Heart left ventricle (tissue), 13 donors: ENCODE measurements around the gene MRTFA.

Source experiments
- POLR2A ChIP-seq, 2 donors: fragments of 450-650 bp; IDR thresholded peaks; one replicate each; pipeline ENCODE4 v1.6.1; 2017; ENCODE audit warnings: antibody characterized with exemption in 2 of 2, mild to moderate bottlenecking in 2 of 2, moderate library complexity in 2 of 2
- TF ChIP-seq, protein P1 (sequence below), 12 donors: fragments of 200-600 bp; sonication (generic) in 4 of 12; IDR thresholded peaks; one replicate each; pipeline versions ENCODE4 v1.5.0 to v1.8.0; 2018 to 2022; ENCODE audit warnings: antibody characterized with exemption in 12 of 12, mild to moderate bottlenecking in 5 of 12
- donor health status: ischemic (EF 13 %, LVEDD 7.1; RV severe dilation, severe dysfunction).
- donor health status: DM: no; HTN: yes; CAD: no.
- donor health status: DM: no; HTN: no; CAD: no.
- donor health status: ischemic (EF 25% LVEDD 6.9; RV normal size, moderate dysfunction).
- donor health status: ischemic (EF 25% LVEDD 5.7; RV mildly dilated, moderate dysfunction).
- donor health status: ischemic (EF 35%, LVEDD 5.7; RV mildly dilated, moderate dysfunction).
- donor health status: nonischemic (EF 11% LVEDD 7.7; RV severe dilation, severe dysfunction).
- donor health status: DM: yes; HTN: yes; CAD: no.
- donor health status: PGD.
- donor health status: ischemic (EF 29% LVEDD 5.4; RV normal size, mild dysfunction).
- donor health status: nonischemic (EF 23%, LVEDD 6.1; RV moderate dilation, normal function).

GRCh38 chr22:40535642-40536041 lies 100.9 kb downstream of the MRTFA start:
- TF ChIP-seq, protein P1, sequence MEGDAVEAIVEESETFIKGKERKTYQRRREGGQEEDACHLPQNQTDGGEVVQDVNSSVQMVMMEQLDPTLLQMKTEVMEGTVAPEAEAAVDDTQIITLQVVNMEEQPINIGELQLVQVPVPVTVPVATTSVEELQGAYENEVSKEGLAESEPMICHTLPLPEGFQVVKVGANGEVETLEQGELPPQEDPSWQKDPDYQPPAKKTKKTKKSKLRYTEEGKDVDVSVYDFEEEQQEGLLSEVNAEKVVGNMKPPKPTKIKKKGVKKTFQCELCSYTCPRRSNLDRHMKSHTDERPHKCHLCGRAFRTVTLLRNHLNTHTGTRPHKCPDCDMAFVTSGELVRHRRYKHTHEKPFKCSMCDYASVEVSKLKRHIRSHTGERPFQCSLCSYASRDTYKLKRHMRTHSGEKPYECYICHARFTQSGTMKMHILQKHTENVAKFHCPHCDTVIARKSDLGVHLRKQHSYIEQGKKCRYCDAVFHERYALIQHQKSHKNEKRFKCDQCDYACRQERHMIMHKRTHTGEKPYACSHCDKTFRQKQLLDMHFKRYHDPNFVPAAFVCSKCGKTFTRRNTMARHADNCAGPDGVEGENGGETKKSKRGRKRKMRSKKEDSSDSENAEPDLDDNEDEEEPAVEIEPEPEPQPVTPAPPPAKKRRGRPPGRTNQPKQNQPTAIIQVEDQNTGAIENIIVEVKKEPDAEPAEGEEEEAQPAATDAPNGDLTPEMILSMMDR (IDR thresholded peaks at IDR 0.05): no peak
- no peak for TF ChIP-seq POLR2A (IDR thresholded peaks at IDR 0.05)
